Colonic mucosa (tissue), 4 donors: Measurements from ENCODE around the gene MRPL23. TPM values are rescaled to one million over a fixed set of nuclear protein-coding genes. Genes with fewer than 3 reads are reported as not detected.

Experiments
- DNase-seq: peaks from one replicate; pipeline ENCODE4 v3.0.0-alpha.2; 2020
- H3K27ac ChIP-seq: fragments of 200-600 bp; one replicate; pipeline ENCODE4 v1.8.0; 2021
- H3K27me3 ChIP-seq: fragments of 200-600 bp; one replicate; pipeline ENCODE4 v1.8.0; 2021
- H3K36me3 ChIP-seq: fragments of 200-600 bp; one replicate; pipeline ENCODE4 v1.8.0; 2021
- H3K4me1 ChIP-seq: fragments of 200-600 bp; one replicate; pipeline ENCODE4 v1.8.0; 2021; ENCODE audit warnings: mild to moderate bottlenecking
- H3K4me3 ChIP-seq: fragments of 200-600 bp; one replicate; pipeline ENCODE4 v1.8.0; 2021
- H3K9ac ChIP-seq, 2 donors: one replicate each; pipeline ENCODE4 v1.7.0; 2013; ENCODE audit warnings: control low read depth in 2 of 2, low read depth in 2 of 2, low read length in 2 of 2
- H3K9me3 ChIP-seq: fragments of 200-600 bp; one replicate; pipeline ENCODE4 v1.8.0; 2021
- CTCF ChIP-seq: fragments of 200-600 bp; IDR thresholded peaks from one replicate; pipeline ENCODE4 v1.8.0; 2022; ENCODE audit warnings: antibody characterized with exemption, mild to moderate bottlenecking
- intact Hi-C: fragments of 100-400 bp; cut with DNase I; formaldehyde crosslinking; loops from one replicate; pipeline ENCODE4 v1.14.1; 2022
- total RNA-seq, 2 donors: library from RNA; stranded (reverse); fragmentation: NEBNext Ultra II Directional in 1 of 2; extraction: Animal tissue kit (Norgen Biotek cat#: 25700) in 1 of 2; gene quantifications; one replicate each; pipeline ENCODE4 v1.2.1, GENCODE V29; 2021
- donor health status: healthy.
- donor health status: DM: no; HTN: no; CAD: no.
- donor health status: DM: no; HTN: no; CAD: no.

MRPL23 gene
- total RNA-seq, 2 donors from 2014 or later, result 89.4 to 140 TPM

- H3K27me3 ChIP-seq, result no peaks in the 10 kb centered on the region
- no peaks in the 10 kb centered on the region for H3K36me3 ChIP-seq
- no peak for TF ChIP-seq CTCF
- H3K9ac ChIP-seq, result no peak overlapping the region
- DNase-seq, result no peak
- intact Hi-C loops, result no loop called here
- no peak overlapping the region for H3K4me3 ChIP-seq
- no peaks in the 10 kb centered on the region for H3K4me1 ChIP-seq
- no peak overlapping the region for H3K27ac ChIP-seq
- no peaks in the 10 kb centered on the region for H3K9me3 ChIP-seq
These were observed 31.8 kb downstream of the MRPL23 start for GRCh38 chr11:1978720-1979473.

- Histone ChIP-seq H3K27me3 (no peaks in the 10 kb centered on the region), H3K9me3 (no peaks in the 10 kb centered on the region), H3K4me3 (no peak overlapping the region), H3K27ac (no peak overlapping the region), H3K4me1 (no peaks in the 10 kb centered on the region), H3K36me3 (no peaks in the 10 kb centered on the region), H3K9ac (no peak overlapping the region)
- no peak for TF ChIP-seq CTCF
- intact Hi-C loops, result no loop called here
- no peak for DNase-seq
These were observed 32.5 kb downstream of the MRPL23 start for GRCh38 chr11:1979607-1980006.

- Histone ChIP-seq H3K9me3 (no peaks in the 10 kb centered on the region), H3K4me3 (no peak overlapping the region), H3K36me3 (no peaks in the 10 kb centered on the region)
These were observed 35.9 kb downstream of the MRPL23 start for GRCh38 chr11:1982873-1983600.

GRCh38 chr11:1983601-1983961 is 36.4 kb downstream of the MRPL23 start:
- Histone ChIP-seq H3K9ac (no peak overlapping the region), H3K9me3 (no peaks in the 10 kb centered on the region), H3K4me1 (no peaks in the 10 kb centered on the region), H3K36me3 (no peaks in the 10 kb centered on the region), H3K27ac (no peak overlapping the region), H3K4me3 (no peak overlapping the region), H3K27me3 (no peaks in the 10 kb centered on the region)
- DNase-seq, result no peak
- intact Hi-C loops, result no loop called here
- TF ChIP-seq CTCF, result no peak

More at GRCh38 chr11:1982873-1983600, 35.9 kb downstream of the MRPL23 start:
- DNase-seq, result no peak
- no peak for TF ChIP-seq CTCF
- no peak overlapping the region for H3K27ac ChIP-seq
- no peaks in the 10 kb centered on the region for H3K4me1 ChIP-seq
- no peak overlapping the region for H3K9ac ChIP-seq
- no peaks in the 10 kb centered on the region for H3K27me3 ChIP-seq
- intact Hi-C loops, result no loop called here

- no peaks in the 10 kb centered on the region for H3K27me3 ChIP-seq
- H3K9ac ChIP-seq, result no peak overlapping the region
- H3K9me3 ChIP-seq, result no peaks in the 10 kb centered on the region
- no peaks in the 10 kb centered on the region for H3K4me1 ChIP-seq
- intact Hi-C loops, result no loop called here
- no peak for TF ChIP-seq CTCF
- no peaks in the 10 kb centered on the region for H3K36me3 ChIP-seq
- DNase-seq, result no peak
- no peak overlapping the region for H3K4me3 ChIP-seq
- no peak overlapping the region for H3K27ac ChIP-seq
These were observed 39.9 kb downstream of the MRPL23 start for GRCh38 chr11:1987024-1987423.
